GM10847 (cell line): Measurements from ENCODE around the gene PPP1R12A.

Source experiments
- POLR2A ChIP-seq: IDR thresholded peaks from 2 replicates; pipeline ENCODE4 v1.6.1; 2011; ENCODE audit not compliant: insufficient read length; ENCODE audit errors: extremely low read depth

PPP1R12A gene

GRCh38 chr12:79881351-79881750 lies 53.5 kb downstream of the PPP1R12A start:
- TF ChIP-seq POLR2A = no peak

- TF ChIP-seq POLR2A = no peak
Measured at GRCh38 chr12:79877246-79877645, 57.7 kb downstream of the PPP1R12A start.

- TF ChIP-seq POLR2A = no peak
Measured at GRCh38 chr12:79874665-79875064, 60.2 kb downstream of the PPP1R12A start.

GRCh38 chr12:79873201-79873600 lies 61.7 kb downstream of the PPP1R12A start:
- TF ChIP-seq POLR2A = no peak

GRCh38 chr12:79871621-79872020 lies 63.3 kb downstream of the PPP1R12A start:
- TF ChIP-seq POLR2A = no peak

- no peak for TF ChIP-seq POLR2A
Measured at GRCh38 chr12:79870916-79871315, 64.0 kb downstream of the PPP1R12A start.

GRCh38 chr12:79859646-79860045 lies 75.3 kb downstream of the PPP1R12A start:
- TF ChIP-seq POLR2A = no peak

GRCh38 chr12:79858518-79858917 lies 76.4 kb downstream of the PPP1R12A start:
- TF ChIP-seq POLR2A = no peak

GRCh38 chr12:79857675-79858074 lies 77.2 kb downstream of the PPP1R12A start:
- no peak for TF ChIP-seq POLR2A

- TF ChIP-seq POLR2A = no peak
Measured at GRCh38 chr12:79850610-79851299, 84.1 kb downstream of the PPP1R12A start.

- no peak for TF ChIP-seq POLR2A
Measured at GRCh38 chr12:79848339-79848738, 86.6 kb downstream of the PPP1R12A start.

- TF ChIP-seq POLR2A = no peak
Measured at GRCh38 chr12:79847417-79847816, 87.5 kb downstream of the PPP1R12A start.

GRCh38 chr12:79844693-79845092 lies 90.2 kb downstream of the PPP1R12A start:
- no peak for TF ChIP-seq POLR2A

GRCh38 chr12:79843978-79844377 lies 90.9 kb downstream of the PPP1R12A start:
- no peak for TF ChIP-seq POLR2A

- no peak for TF ChIP-seq POLR2A
Measured at GRCh38 chr12:79842630-79843029, 92.3 kb downstream of the PPP1R12A start.

GRCh38 chr12:79841878-79842265 lies 93.0 kb downstream of the PPP1R12A start:
- TF ChIP-seq POLR2A = no peak

GRCh38 chr12:79841248-79841877 lies 93.5 kb downstream of the PPP1R12A start:
- TF ChIP-seq POLR2A = no peak
